ENCODE data around the gene BNIP3.
"Not testable (repeated sequence)": the region's sequence is repeated elsewhere in the genome, so short reads cannot be mapped to it uniquely, and the experiment has no call there.

BNIP3 gene

DNA sequence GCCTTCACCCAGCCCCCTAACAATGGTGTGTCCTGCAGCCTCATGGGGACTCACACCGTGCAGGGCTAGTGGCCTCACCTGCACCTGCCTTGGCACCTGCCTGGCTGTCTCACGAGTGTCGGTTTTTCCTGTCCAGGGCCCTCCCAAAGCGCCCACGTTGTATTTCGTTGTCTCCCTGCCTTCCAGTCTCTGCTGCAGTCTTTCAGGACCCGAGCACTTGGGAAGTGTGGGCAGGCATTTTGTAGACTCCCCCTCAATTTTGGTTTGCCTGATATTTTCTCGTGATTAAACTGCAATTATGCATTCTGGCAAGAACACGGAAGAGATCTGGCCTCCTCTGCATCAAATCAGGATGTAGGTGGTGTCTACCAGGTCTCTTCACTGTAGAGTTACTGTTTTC, 17.9 kb downstream of the BNIP3 start:
- no peak overlapping the region for H3K9ac ChIP-seq (ENCODE audit: low read depth, low read length)
- WGBS: 94% methylated on average over 9 of the region's 9 CpGs
- H3K27ac ChIP-seq (ENCODE audit: low read depth, low read length): no peak overlapping the region
- H3K36me3 ChIP-seq (ENCODE audit: insufficient read depth, low read length): peaks cover 25% of the 10 kb centered on the region
- no peaks in the 10 kb centered on the region for H3K27me3 ChIP-seq (ENCODE audit: insufficient read depth, low read length)
- no peaks in the 10 kb centered on the region for H3K9me3 ChIP-seq (ENCODE audit: insufficient read depth, low read depth, low read length)
- no peak overlapping the region for H3K4me3 ChIP-seq (ENCODE audit: low read length)
- no peaks in the 10 kb centered on the region for H3K4me1 ChIP-seq (ENCODE audit: insufficient read depth, low read length)

GRCh38 chr10:131963350-131963749, 18.4 kb downstream of the BNIP3 start:
- Histone ChIP-seq H3K9ac (ENCODE audit: low read depth, low read length) (no peak overlapping the region), H3K36me3 (ENCODE audit: insufficient read depth, low read length) (peaks cover 22% of the 10 kb centered on the region), H3K27me3 (ENCODE audit: insufficient read depth, low read length) (no peaks in the 10 kb centered on the region), H3K4me1 (ENCODE audit: insufficient read depth, low read length) (no peaks in the 10 kb centered on the region), H3K9me3 (ENCODE audit: insufficient read depth, low read depth, low read length) (no peaks in the 10 kb centered on the region), H3K4me3 (ENCODE audit: low read length) (no peak overlapping the region), H3K27ac (ENCODE audit: low read depth, low read length) (no peak overlapping the region)
- WGBS: 96% methylated on average over 20 of the region's 20 CpGs

- peaks cover 15% of the 10 kb centered on the region for H3K36me3 ChIP-seq (ENCODE audit: insufficient read depth, low read length)
- no peak overlapping the region for H3K9ac ChIP-seq (ENCODE audit: low read depth, low read length)
- H3K27me3 ChIP-seq (ENCODE audit: insufficient read depth, low read length): no peaks in the 10 kb centered on the region
- H3K4me3 ChIP-seq (ENCODE audit: low read length): no peak overlapping the region
- WGBS: 93% methylated on average over 29 of the region's 32 CpGs
- H3K9me3 ChIP-seq (ENCODE audit: insufficient read depth, low read depth, low read length): no peaks in the 10 kb centered on the region
- no peaks in the 10 kb centered on the region for H3K4me1 ChIP-seq (ENCODE audit: insufficient read depth, low read length)
- no peak overlapping the region for H3K27ac ChIP-seq (ENCODE audit: low read depth, low read length)
Observed at GRCh38 chr10:131961777-131962662, 19.7 kb downstream of the BNIP3 start.

GRCh38 chr10:131961047-131961776, 20.5 kb downstream of the BNIP3 start:
- Histone ChIP-seq H3K27me3 (ENCODE audit: insufficient read depth, low read length) (no peaks in the 10 kb centered on the region), H3K4me1 (ENCODE audit: insufficient read depth, low read length) (no peaks in the 10 kb centered on the region), H3K4me3 (ENCODE audit: low read length) (no peak overlapping the region), H3K27ac (ENCODE audit: low read depth, low read length) (no peak overlapping the region), H3K36me3 (ENCODE audit: insufficient read depth, low read length) (peaks cover 22% of the 10 kb centered on the region), H3K9ac (ENCODE audit: low read depth, low read length) (no peak overlapping the region), H3K9me3 (ENCODE audit: insufficient read depth, low read depth, low read length) (no peaks in the 10 kb centered on the region)
- 97% methylated on average over 26 of the region's 26 CpGs for WGBS

GRCh38 chr10:131960631-131961046, 21.1 kb downstream of the BNIP3 start:
- H3K9me3 ChIP-seq (ENCODE audit: insufficient read depth, low read depth, low read length): no peaks in the 10 kb centered on the region
- H3K36me3 ChIP-seq (ENCODE audit: insufficient read depth, low read length): peaks cover 27% of the 10 kb centered on the region
- no peaks in the 10 kb centered on the region for H3K27me3 ChIP-seq (ENCODE audit: insufficient read depth, low read length)
- no peaks in the 10 kb centered on the region for H3K4me1 ChIP-seq (ENCODE audit: insufficient read depth, low read length)
- no peak overlapping the region for H3K27ac ChIP-seq (ENCODE audit: low read depth, low read length)
- WGBS: 90% methylated on average over 18 of the region's 18 CpGs
- no peak overlapping the region for H3K9ac ChIP-seq (ENCODE audit: low read depth, low read length)
- H3K4me3 ChIP-seq (ENCODE audit: low read length): no peak overlapping the region

DNA sequence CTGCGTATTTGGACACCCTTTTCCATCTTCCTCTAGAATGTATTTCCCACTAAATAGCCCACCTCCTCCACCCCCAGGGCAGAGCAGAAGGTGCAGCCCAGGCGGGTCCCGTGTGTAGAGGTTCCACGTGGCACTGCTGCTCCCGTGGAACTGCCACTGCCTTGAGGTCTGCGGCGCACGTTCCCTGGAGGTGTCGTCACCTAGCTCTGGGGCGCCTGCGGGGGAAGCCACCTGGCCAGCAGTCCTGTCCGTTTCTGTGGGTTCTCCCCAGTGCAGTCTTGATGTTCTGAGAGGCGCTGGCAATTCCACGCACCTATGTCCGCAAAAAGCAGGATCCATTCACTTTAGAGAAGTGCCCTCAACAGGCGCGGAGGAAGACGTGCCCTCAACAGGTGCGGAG, 21.9 kb downstream of the BNIP3 start:
- Histone ChIP-seq H3K9ac (ENCODE audit: low read depth, low read length) (no peak overlapping the region), H3K4me3 (ENCODE audit: low read length) (no peak overlapping the region), H3K27me3 (ENCODE audit: insufficient read depth, low read length) (no peaks in the 10 kb centered on the region), H3K4me1 (ENCODE audit: insufficient read depth, low read length) (no peaks in the 10 kb centered on the region), H3K27ac (ENCODE audit: low read depth, low read length) (no peak overlapping the region), H3K36me3 (ENCODE audit: insufficient read depth, low read length) (peaks cover 35% of the 10 kb centered on the region), H3K9me3 (ENCODE audit: insufficient read depth, low read depth, low read length) (no peaks in the 10 kb centered on the region)
- 96% methylated on average over 19 of the region's 19 CpGs for WGBS

GRCh38 chr10:131955591-131956340, 26.0 kb downstream of the BNIP3 start:
- Histone ChIP-seq H3K27ac (ENCODE audit: low read depth, low read length) (no peak overlapping the region), H3K9me3 (ENCODE audit: insufficient read depth, low read depth, low read length) (no peaks in the 10 kb centered on the region), H3K4me1 (ENCODE audit: insufficient read depth, low read length) (no peaks in the 10 kb centered on the region), H3K9ac (ENCODE audit: low read depth, low read length) (no peak overlapping the region), H3K27me3 (ENCODE audit: insufficient read depth, low read length) (no peaks in the 10 kb centered on the region), H3K36me3 (ENCODE audit: insufficient read depth, low read length) (peaks cover 62% of the 10 kb centered on the region), H3K4me3 (ENCODE audit: low read length) (no peak overlapping the region)
- WGBS: 96% methylated on average over 38 of the region's 38 CpGs

DNA sequence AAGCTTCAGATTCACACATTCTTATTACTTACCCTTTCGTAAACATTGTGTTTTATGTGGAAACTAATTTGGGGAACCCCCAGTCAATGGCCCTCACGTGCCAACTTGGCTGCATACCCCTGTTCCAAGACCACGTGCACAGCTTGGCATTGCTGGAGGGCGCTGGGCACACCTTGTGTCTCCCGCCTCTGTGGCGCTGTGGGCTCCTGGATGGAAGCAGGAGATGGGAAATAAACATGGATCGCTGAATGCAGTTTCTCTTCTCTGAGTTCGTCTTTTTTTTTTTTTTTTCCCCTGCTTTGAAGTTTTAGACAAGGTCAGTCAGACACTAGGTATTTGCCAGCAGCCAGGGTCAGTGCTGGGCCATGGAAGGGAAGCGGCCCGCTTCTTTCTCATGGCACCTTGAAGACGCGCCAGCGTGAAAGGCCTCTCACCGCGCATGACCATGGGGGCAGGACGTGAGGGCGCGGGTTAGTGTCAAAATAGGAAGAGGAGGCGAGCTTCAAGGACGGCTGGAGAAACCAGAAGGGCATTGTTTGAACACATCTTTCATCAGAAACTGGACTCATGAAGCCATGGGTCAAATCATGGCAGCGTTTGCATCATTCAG, 27.3 kb downstream of the BNIP3 start:
- Histone ChIP-seq H3K36me3 (ENCODE audit: insufficient read depth, low read length) (peaks cover 67% of the 10 kb centered on the region), H3K27ac (ENCODE audit: low read depth, low read length) (no peak overlapping the region)
- whole genome bisulfite sequencing: 97% methylated on average over 21 of the region's 21 CpGs

DNA sequence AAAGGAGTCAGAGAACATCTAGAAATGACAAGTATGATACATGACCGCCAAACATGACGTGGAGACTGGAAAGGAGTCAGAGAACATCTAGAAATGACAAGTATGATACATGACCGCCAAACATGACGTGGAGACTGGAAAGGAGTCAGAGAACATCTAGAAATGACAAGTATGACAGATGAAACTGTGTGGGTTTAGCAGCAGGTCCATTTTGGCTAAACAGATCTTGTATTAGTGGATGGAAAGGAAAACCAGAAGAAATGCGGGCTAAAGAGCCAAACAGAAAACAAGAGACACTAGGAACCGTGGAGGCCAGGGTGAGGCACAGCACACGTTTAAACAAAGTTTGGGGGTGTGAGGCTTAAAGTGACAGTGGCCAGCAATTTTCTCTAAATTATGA, 31.8 kb downstream of the BNIP3 start:
- not testable (repeated sequence) for H3K27me3 ChIP-seq (ENCODE audit: insufficient read depth, low read length); H3K9ac ChIP-seq (ENCODE audit: low read depth, low read length); H3K27ac ChIP-seq (ENCODE audit: low read depth, low read length); H3K4me1 ChIP-seq (ENCODE audit: insufficient read depth, low read length); H3K9me3 ChIP-seq (ENCODE audit: insufficient read depth, low read depth, low read length); H3K4me3 ChIP-seq (ENCODE audit: low read length)
- H3K36me3 ChIP-seq (ENCODE audit: insufficient read depth, low read length): peaks cover 84% of the 10 kb centered on the region
- WGBS: 91% methylated on average over 5 of the region's 7 CpGs

More for the DNA sequence above, 27.3 kb downstream of the BNIP3 start:
- Histone ChIP-seq H3K4me3 (ENCODE audit: low read length) (no peak overlapping the region), H3K27me3 (ENCODE audit: insufficient read depth, low read length) (no peaks in the 10 kb centered on the region), H3K9ac (ENCODE audit: low read depth, low read length) (no peak overlapping the region), H3K4me1 (ENCODE audit: insufficient read depth, low read length) (no peaks in the 10 kb centered on the region), H3K9me3 (ENCODE audit: insufficient read depth, low read depth, low read length) (no peaks in the 10 kb centered on the region)

DNA sequence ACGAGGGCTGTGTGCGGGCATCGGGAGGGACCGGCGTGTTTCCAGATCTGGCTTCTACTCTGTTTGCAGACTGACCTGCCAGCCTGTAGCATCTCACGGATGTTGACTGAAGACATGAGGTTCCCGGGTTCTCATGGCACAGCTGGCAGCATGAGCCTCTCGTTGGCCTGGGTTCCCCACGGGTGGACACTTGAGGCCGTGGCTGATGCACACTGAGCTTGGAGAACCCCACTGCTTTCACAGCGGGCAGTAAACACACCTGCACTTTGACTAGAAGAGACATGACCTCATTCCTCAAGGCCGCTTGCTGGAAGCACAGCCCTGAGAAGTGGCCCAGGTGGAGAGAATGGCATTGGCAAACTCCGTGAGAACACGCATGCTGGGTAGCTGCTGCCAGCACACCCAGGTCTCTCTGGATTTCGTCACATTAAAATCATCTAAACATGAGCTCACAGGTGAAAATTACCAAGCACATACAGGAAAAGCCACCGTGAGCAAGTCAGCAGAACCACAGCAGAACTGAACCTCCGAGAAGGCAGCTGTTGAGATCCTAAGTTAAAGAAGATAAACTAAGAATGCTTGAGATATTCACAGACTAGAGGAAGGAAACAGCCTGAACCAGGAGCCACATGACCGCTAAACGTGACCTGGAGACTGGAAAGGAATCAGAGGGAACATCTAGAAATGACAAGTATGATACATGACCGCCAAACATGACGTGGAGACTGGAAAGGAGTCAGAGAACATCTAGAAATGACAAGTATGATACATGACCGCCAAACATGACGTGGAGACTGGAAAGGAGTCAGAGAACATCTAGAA, 32.5 kb downstream of the BNIP3 start:
- Histone ChIP-seq H3K36me3 (ENCODE audit: insufficient read depth, low read length) (peaks cover 84% of the 10 kb centered on the region), H3K4me1 (ENCODE audit: insufficient read depth, low read length) (no peaks in the 10 kb centered on the region), H3K27ac (ENCODE audit: low read depth, low read length) (no peak overlapping the region), H3K9me3 (ENCODE audit: insufficient read depth, low read depth, low read length) (no peaks in the 10 kb centered on the region), H3K9ac (ENCODE audit: low read depth, low read length) (no peak overlapping the region), H3K27me3 (ENCODE audit: insufficient read depth, low read length) (no peaks in the 10 kb centered on the region), H3K4me3 (ENCODE audit: low read length) (no peak overlapping the region)
- WGBS: 96% methylated on average over 21 of the region's 23 CpGs

Data from HUES64 (cell line).